Uterus (tissue), 2 donors: Measurements from ENCODE around the gene LIF.

Experiments used
- CTCF ChIP-seq, 4 experiments: fragments of 200-600 bp in 2 of 4; fragments of 450-650 bp in 2 of 4; sonication (generic) in 2 of 4; IDR thresholded peaks; one replicate each; pipeline ENCODE4 v1.5.1; 2016 to 2019; ENCODE audit warnings: antibody characterized with exemption in 4 of 4, mild to moderate bottlenecking in 2 of 4, moderate library complexity in 1 of 4
- POLR2A ChIP-seq, 2 donors: fragments of 450-650 bp; IDR thresholded peaks; one replicate each; pipeline ENCODE4 v1.6.1; 2016; ENCODE audit warnings: antibody characterized with exemption in 2 of 2, mild to moderate bottlenecking in 1 of 2, moderate library complexity in 1 of 2

DNA sequence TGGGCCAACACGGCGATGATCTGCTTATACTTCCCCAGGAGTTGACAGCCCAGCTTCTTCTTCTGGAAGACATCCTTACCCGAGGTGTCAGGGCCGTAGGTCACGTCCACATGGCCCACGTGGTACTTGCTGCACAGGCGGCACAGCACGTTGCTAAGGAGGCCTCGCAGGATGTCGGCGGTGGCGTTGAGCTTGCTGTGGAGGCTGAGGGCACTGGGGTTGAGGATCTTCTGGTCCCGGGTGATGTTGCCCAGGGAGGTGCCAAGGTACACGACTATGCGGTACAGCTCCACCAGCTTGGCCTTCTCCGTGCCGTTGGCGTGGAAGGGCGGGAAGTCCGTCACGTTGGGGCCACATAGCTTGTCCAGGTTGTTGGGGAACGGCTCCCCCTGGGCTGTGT is 2.9 kb downstream of the LIF start:
- TF ChIP-seq CTCF (IDR thresholded peaks at IDR 0.05), result no peak
- no peak for TF ChIP-seq POLR2A (IDR thresholded peaks at IDR 0.05)
